ENCODE measurements around the gene DISP3.

The DISP3 gene

DNA sequence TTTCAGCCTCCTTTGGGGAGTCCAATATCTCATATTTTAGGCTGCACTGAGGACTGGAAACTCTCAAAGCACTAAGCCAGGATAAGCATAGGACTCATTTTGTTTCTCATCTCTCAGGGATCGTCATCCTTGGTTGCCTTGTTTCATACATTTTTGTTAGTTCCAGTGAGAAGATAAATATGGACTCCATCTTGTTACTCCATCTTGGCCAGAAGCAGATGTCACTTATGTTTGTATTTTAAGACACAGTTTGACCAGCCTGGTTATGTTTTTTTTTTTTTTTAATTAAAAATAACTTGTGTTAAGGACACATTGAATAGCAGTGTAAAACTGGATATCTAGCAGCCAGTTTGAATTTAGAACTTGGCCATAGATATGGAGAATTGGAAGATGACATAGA is 34.7 kb downstream of the DISP3 start:
- no peak for DNase-seq (ENCODE audit: low read depth, low spot score)

DNA sequence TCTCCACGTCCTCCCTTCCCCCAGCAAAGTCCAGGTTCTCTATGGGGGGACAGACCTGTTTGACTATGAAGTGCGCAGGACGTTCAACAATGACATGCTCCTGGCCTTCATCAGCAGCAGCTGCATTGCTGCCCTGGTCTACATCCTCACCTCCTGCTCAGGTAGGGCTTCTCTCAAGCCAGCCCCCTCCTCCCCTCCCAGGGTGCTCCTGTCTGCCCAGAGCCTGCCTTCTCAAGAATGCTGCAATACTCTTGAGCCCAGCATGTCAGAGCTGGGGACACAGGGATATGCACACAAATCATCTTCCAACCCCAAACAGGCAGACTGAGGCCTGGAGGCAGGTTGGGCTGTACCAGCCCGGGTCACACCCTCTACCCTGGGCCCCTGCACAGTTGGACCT is 35.4 kb downstream of the DISP3 start:
- no peak for DNase-seq (ENCODE audit: low read depth, low spot score)

DNA sequence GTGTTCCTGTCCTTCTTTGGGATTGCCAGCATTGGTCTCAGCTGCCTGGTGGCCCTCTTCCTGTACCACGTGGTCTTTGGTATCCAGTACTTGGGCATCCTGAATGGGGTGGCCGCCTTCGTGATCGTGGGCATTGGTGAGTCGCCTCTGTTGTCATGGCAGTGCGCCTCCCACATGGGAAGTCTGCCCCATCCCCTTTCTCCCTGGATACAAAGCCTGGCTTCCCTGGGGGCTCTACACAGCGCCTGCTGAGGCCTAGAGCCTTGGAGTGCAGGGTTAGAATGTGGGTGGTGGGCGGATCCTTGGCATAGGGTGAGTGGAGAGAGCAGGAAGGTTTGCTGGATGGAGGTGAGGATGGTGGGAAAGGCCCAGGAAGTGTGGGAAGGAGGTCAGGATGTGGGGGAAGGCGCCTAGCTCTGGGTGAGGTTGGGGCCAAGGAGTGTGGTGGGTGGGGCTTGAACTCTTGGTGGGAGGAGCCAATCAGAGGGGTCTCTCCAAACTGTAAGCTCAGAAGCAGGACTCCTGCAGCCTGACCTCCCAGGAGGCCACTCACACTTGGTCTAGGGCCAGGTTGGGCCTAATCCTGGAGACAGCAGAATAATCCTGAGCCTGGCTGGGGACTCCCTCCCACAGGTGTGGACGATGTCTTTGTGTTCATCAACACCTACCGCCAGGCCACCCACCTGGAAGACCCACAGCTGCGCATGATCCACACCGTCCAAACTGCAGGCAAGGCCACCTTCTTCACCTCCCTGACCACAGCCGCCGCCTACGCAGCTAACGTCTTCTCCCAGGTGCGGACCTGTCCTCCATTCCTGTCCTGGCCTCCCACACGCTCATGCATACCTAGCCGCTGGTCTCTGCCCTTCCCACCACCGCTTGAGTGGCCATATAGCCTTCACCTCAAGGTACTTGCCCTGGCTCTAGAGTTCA is 36.7 kb downstream of the DISP3 start:
- no peak for DNase-seq (ENCODE audit: low read depth, low spot score)

DNA sequence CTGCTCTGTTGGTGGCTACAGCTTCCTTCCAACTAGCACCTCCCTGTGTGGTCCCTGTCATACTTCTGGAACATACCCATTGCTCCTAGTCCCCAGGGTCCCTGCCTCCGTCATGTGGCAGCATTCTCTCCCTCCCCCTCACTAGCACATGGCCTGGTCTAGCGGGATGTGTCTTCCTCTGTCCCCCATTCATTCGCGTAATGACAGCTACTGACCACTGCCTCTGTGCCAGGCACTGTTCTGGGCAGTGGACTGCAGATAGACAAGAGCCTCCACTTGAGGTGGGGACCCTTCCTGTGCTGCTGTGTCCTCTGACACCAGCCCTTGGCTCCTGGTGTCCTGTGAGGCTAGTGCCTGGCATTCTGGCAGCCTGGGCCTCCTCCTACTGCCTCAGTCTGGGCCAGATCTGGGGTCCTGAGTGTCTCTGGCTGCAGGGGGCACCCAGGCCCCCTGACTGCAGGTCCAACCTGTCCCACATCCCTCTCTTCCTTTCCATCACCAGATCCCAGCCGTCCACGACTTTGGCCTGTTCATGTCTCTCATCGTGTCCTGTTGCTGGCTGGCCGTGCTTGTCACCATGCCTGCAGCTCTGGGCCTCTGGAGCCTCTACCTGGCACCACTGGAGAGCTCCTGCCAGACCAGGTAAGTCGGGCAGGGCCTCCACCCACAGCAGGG is 38.1 kb downstream of the DISP3 start:
- no peak for DNase-seq (ENCODE audit: low read depth, low spot score)

DNA sequence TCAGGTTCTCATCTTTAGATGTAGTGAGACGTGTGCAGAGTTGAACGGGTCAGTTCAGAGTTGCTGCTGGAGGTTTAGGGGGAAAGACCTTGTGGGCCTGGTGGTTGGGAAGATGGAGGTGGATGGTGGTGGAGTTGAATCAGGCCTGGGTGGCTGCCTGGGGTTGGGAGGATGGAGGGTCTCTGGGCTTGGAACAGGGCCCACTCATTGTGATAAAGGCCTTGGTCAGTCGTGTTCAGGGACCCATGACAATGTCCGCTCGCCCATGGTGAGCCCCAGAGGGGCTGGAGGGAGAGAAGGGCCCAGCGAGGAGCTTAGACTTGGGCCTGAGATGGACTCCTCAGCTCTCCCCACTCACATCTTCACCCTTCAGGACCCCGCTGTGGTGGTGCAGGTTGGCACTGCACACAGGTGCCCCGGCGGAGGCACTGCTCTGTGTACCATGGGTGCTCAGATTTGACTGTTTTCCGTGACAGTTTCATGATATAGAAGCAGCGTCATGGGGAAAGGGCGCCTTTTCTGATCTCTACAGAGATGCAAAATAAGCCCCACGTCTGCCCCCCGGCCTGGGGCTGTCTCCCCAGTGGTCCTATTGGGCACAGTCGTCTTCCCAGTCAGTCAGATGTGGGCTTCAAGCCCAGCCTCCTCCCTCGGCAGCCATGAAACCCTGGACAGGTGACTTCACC is 39.2 kb downstream of the DISP3 start:
- DNase-seq (ENCODE audit: low read depth, low spot score), result no peak

DNA sequence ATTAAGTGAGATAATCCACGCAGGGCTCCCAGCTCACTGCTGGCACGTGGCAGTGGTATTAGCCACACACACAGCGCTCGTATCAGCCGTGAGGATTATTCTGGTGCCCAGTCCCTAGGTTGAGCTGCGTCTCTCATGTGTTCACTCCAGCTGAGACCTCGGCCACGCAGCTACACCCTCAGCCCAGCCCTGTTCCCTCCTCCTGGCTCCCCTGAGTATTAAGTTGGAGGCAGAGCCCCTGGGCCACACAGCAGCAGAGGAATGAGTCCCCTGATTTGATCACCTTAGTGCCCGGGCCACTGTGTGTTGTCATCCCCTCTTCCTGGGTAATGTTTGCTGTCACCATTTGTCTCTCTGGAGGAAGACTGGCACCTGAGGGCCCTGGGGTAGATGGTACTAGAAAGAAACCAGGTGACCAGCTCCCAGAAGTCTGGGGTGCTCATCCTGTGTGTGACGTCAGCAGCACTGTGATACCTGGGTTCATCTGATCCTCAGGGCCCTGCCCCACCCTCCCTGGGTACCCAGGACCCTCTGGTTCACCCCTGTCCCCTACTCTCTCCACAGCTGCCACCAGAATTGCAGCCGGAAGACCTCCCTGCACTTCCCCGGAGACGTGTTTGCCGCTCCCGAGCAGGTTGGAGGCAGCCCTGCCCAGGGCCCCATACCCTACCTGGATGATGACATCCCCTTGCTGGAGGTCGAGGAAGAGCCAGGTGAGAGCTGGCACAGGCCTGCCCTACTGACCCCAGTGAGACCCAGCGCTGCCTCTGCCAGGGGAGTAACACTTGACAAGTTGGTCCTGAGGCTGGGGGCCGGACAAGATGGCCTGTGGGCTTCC is 40.1 kb downstream of the DISP3 start:
- no peak for DNase-seq (ENCODE audit: low read depth, low spot score)

DNA sequence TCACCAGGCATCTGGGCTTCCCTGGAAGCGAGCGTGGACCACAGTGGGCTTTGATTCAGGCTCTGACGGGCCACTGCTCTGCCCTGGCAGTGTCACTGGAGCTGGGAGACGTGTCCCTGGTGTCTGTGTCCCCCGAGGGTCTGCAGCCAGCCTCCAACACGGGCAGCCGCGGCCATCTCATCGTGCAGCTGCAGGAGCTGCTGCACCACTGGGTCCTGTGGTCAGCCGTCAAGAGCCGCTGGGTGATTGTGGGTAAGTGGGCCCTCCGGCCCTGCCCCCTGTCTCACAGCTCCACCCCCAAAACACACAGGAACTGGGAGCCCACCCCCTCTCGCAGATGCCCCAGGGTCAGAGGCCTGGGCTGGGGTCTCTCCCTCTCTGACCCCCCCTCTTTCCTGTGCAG is 40.7 kb downstream of the DISP3 start:
- DNase-seq (ENCODE audit: low read depth, low spot score), result no peak

DNA sequence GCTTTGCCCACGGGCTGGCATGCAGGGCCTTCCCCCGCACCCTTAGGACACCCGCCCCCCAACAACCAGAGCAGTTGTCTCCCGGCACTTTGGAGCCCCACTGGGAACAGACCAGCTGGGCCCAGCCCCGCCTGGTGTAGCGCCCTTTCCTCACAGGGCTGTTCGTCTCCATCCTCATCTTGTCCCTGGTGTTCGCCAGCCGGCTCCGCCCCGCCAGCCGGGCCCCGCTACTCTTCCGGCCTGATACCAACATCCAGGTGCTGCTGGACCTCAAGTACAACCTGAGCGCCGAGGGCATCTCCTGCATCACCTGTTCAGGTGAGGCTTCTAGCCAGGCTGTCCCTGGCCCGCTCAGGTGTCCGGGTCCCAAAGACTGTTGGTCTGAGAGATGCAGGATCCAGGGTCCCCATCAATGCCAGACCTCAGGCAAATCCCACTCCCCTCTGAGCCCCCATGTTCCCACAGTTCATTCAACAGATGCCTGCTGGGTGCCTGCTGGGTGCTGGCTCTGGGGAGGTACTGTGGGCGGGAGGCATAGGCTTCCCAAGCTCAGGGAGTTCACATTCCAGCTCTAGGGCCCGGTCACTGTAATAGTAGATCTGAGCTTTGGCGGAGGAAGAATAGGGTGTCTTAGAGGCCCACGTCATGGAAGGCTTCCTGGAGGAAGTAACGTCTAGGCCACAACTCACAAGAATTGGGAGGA is 41.7 kb downstream of the DISP3 start:
- no peak for DNase-seq (ENCODE audit: low read depth, low spot score)

DNA sequence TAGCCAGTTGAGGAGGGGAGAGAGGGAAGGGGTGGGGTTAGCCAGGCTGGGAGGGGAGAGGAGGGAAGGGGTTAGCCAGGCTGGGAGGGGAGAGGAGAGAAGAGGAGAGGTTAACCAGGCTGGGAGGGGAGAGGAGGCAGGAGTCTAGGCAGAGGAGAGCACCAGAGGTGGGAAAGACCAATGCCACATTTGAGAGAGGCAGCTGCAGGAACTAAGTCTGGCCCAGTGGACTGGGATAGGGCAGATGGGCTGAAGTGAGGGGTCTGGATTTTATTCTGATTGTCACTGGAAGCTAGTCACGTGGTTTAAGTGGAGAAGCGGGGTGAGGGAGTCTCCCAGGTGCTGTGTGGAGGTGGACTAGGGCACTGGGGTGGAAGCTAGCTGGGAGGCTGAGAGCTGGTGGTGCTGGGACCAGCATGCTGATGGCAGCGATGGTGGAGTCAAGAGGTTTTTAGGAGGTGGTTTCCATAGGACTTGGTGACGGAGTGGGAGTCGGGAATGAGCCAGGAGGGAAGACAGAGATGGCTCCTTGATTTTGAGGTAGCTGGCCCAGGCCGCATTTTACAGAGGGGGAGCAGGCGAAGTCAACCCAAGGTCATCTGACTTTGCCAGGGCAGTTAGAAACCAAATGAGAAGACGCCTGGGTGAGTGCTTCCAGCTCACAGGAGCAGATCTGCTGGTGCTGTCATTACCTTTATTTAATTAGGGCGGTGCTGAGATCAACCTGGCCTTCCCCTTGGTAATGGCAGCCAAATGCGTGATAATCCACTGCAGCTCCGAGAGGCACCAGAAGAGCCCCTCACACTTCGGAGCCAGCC is 42.8 kb downstream of the DISP3 start:
- no peak for DNase-seq (ENCODE audit: low read depth, low spot score)

DNA sequence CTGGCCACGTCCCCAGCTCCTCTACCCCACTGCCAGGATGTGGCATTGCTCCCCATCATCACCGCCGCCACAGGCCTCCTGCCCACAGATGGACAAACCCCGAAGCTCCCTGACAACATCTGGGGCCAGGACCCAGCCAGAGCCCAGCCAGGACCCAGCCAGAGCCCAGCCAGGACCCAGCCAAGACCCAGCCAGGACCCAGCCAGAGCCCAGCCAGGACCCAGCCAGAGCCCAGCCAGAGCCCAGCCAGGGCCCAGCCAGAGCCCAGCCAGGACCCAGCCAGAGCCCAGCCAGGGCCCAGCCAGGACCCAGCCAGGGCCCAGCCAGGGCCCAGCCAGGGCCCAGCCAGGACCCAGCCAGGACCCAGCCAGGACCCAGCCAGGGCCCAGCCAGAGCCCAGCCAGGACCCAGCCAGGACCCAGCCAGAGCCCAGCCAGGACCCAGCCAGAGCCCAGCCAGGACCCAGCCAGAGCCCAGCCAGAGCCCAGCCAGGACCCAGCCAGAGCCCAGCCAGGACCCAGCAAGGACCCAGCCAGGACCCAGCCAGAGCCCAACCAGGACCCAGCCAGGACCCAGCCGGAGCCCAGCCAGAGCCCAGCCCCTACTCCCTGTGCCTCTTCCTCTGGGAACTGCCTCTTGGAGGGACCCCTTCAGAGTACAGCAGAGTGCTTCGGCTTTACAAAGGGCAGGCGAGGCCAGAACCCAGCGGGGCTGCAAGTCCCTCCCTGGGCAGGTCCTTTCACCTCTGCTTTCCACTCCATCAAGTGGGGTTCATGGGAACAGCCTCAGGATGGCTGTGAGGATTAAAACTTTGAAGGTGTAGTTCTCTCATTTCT is 43.7 kb downstream of the DISP3 start:
- no peak for DNase-seq (ENCODE audit: low read depth, low spot score)

DNA sequence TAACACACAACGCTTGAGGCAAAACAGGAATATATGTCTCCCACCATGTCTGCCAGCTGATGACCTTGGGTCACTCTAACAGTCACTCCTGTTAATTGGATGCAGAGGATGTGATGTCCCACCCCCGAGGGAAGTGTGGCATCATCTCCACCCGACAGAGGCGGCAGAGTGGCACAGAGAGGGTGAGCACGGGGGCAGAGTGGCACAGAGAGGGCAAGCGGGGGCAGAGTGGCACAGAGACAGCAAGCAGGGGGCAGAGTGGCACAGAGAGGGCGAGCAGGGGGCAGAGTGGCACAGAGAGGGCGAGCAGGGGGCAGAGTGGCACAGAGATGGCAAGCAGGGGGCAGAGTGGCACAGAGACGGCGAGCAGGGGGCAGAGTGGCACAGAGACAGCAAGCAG is 44.3 kb downstream of the DISP3 start:
- DNase-seq (ENCODE audit: low read depth, low spot score), result no peak

DNA sequence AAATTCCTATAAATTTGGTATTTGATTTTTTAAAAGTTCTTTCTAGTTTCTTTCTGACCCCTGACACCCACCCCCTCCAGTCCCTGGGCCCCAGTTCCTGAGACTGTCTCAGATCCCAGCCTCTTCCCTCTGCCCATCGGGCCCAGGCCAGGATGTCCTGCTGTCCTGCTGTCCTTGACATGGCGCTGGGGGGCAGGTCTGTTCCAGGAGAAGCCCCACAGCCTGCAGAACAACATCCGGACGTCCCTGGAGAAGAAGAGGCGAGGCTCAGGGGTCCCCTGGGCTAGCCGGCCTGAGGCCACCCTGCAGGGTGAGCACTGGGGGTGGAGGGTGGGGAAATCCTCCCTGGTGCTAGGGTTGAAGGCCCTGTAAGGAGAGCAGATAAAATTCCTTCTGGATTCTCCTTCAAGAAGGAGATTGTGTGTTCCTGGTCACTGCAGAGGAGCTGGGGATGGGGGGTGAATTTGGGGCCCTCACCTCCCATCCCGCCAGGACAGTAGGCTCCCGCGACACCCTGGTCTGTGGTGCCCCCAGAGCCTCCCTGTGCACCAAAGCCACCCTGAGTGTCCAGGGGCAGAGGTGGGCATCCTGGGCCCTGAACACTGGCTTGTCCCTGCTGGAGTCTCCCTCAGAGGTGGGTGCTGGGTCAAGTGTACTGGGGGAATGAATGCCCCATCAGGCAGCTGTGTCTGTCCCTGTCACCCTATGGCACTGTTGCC is 45.0 kb downstream of the DISP3 start:
- no peak for DNase-seq (ENCODE audit: low read depth, low spot score)

DNA sequence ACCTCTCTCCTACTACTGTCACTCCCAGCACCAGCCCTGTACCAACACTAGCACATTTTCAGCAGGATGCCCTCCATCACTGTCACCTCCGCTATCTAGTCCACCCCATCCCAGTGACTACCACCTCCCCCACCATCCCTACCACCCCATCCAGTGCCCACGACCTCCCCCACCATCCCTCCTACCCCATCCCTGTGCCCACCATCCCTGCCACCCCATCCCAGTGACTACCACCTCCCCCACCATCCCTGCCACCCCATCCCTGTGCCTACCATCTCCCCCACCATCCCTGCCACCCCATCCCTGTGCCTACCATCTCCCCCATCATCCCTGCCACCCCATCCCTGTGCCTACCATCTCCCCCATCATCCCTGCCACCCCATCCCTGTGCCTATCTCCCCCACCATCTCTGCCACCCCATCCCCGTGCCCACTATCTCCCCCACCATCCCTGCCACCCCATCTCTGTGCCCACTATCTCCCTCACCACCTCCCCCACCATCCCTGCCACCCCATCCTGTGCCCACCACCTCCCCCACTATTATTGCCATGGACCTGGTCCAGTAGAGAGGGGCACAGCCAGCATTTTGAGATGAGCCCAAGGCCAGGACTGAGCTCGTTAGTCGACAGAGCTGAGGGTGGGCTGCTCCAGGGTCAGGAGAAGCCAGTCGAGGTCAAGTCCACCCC is 45.7 kb downstream of the DISP3 start:
- DNase-seq (ENCODE audit: low read depth, low spot score), result no peak

DNA sequence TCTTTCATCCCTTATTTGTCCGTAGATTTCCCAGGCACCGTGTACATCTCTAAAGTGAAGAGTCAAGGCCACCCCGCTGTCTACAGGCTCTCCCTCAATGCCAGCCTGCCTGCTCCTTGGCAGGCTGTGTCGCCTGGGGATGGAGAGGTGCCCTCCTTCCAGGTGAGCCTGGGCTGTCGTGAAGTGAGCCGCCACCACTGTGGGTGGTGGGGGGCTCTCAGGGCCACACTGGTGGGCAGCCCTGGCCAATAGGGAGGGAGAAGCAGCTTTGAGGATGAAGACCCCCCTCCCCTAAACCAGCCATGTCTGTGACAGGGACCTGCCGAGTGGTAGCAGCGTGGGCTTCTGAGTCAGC is 46.2 kb downstream of the DISP3 start:
- DNase-seq (ENCODE audit: low read depth, low spot score), result no peak

DNA sequence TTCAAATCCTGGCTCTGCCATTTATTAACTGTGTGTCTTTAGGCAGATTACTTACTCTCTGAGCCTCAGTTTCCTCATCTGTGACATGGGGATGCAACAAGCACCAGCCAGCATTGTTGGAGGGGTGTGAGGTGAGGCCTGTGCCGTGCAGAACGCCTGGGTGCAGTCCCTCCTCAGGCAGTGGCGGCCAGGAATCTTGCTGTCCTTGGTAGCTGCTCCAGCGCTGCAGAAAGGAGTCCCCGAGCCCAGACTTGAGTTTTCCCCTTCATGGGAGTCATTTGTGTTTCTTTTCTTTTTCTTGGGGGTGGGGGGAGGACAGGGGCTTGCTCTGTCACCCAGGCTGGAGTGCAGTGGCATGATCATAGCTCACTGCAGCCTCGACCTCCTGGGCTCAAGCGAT is 46.6 kb downstream of the DISP3 start:
- DNase-seq (ENCODE audit: low read depth, low spot score), result no peak

DNA sequence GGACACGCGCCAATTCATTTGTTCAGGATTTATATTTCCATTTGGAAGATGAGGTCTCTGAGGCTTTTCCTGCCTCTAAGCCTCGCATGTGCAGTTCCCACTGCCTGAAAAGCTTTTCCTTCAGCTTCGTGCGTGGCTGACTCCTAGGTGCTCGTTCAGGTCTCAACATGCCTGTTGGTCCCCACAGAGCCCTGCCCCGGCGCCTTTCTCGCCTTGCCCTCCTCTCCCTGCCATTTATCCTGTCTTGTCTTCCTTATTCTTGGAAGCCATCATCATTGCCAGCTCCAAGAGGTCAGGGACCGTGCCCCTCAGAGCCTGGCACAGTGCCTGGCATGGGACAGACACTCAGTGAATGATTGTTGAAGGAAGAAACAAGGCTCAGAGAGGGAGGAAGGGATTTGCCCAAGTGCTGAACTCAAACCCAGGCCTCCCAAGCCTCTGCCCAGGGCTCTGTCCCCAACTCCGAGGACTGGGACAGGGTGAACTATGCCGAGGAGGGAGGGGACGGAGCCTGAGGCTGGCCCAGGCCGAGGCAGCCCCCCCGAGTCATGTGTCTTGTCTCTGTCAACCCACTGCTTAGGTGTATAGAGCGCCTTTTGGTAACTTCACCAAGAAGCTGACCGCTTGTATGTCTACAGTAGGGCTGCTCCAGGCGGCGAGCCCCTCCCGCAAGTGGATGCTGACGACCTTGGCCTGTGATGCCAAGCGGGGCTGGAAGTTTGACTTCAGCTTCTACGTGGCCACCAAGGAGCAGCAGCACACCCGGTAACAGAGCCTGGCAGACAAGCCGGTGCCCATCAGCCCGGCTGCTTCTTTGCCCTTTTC is 47.3 kb downstream of the DISP3 start:
- DNase-seq (ENCODE audit: low read depth, low spot score), result no peak

Measured in brain pericyte (primary cell).